D721Med (cell line): ENCODE results near the gene EPS8.

Experiments
- DNase-seq: peaks from one replicate; pipeline ENCODE4 v3.0.0; 2011; ENCODE audit warnings: low spot score; ENCODE audit not compliant: insufficient read length
- FAIRE-seq: peaks from 2 replicates; lab custom pipeline; 2011; peaks lifted over from hg19 to GRCh38; lab: Jason Lieb, UNC
- CTCF ChIP-seq: IDR thresholded peaks from 2 replicates; pipeline ENCODE4 v1.5.1; 2012; ENCODE audit warnings: mild to moderate bottlenecking, control low read depth; ENCODE audit not compliant: insufficient read depth; ENCODE audit errors: missing control alignments

EPS8 gene

GRCh38 chr12:15720295-15720694 is 68.9 kb downstream of the EPS8 start:
- TF ChIP-seq CTCF, result no peak
- DNase-seq, result no peak

GRCh38 chr12:15719230-15719629 is 70.0 kb downstream of the EPS8 start:
- no peak for DNase-seq
- no peak for FAIRE-seq
- no peak for TF ChIP-seq CTCF

More at GRCh38 chr12:15720295-15720694, 68.9 kb downstream of the EPS8 start:
- no peak for FAIRE-seq

- no peak for TF ChIP-seq CTCF
- FAIRE-seq (no peak), DNase-seq (no peak)
Observed at GRCh38 chr12:15717940-15718567, 71.1 kb downstream of the EPS8 start.

GRCh38 chr12:15716581-15716980 is 72.6 kb downstream of the EPS8 start:
- no peak for FAIRE-seq
- DNase-seq, result no peak
- TF ChIP-seq CTCF, result no peak

- DNase-seq (no peak), FAIRE-seq (no peak)
- no peak for TF ChIP-seq CTCF
Observed at GRCh38 chr12:15714256-15714655, 74.9 kb downstream of the EPS8 start.

GRCh38 chr12:15712823-15713660 is 76.1 kb downstream of the EPS8 start:
- no peak for TF ChIP-seq CTCF
- FAIRE-seq, result no peak
- DNase-seq, result no peak

GRCh38 chr12:15712160-15712559 is 77.0 kb downstream of the EPS8 start:
- DNase-seq, result no peak
- no peak for FAIRE-seq
- no peak for TF ChIP-seq CTCF
